GM21737 (cell line): ENCODE results near the gene FICD.

ENCODE experiments used
- ATAC-seq: cut with Tn5 transposase; IDR thresholded peaks from one replicate; pipeline ENCODE4 v1.9.1; 2021; ENCODE audit warnings: mild to moderate bottlenecking, moderate library complexity; ENCODE audit not compliant: unreplicated experiment

FICD gene

DNA sequence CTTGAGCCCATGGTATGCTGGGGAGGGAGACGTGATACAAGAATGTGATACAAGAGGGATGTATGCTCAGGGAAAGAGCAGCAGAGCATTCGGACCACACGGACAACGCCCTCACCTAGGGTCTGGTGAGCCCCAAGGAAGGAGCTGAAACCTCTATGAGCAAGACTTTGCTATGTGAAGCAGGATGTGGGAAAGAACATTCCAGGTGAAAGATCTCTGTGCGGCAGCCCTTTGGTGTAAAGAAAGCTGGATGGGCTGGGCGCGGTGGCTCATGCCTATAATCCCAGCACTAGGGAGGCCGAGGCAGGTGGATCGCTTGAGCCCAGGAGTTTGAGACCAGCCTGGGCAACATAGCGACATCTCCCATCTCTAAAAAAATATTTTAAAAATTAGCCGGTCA lies 16.9 kb upstream of the FICD start:
- ATAC-seq = no peak

DNA sequence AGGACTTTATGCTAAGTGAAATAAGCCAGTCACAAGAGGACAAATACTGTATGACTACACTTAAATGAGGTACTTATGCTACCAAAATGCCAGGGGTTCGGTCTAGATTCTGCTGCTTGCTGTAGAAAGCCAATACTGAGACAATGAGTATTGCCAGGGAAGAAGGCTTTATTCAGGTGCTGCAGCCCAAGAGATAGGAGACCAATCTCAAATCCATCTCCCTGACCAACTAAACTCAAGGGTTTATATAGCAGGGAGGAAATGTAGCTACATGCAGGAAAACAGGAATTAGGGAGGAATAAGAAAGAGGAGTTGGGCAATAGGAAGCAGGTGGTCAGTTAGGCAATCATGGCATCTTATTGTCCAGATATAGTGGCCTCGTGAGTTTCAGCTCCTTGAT lies 12.2 kb upstream of the FICD start:
- ATAC-seq = no peak

DNA sequence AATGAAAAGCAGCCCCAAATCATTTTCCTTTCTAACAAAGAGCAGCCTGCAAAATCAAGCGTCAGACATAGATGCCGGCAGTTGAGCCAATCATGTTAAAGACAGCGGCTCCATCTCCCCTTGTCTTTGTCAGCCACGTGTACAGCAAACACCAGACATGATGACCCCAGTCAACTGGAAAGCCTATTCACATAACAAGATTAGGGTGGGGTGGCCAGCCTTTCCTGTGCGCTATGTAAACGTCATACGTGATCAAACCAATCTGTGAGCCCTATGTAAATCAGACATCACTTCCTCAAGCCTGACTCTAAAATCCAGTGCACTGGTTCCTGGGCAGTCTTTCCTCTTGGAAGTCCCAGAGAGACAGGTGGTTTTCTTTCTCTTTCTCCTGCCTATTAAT lies 9.9 kb upstream of the FICD start:
- ATAC-seq = no peak

DNA sequence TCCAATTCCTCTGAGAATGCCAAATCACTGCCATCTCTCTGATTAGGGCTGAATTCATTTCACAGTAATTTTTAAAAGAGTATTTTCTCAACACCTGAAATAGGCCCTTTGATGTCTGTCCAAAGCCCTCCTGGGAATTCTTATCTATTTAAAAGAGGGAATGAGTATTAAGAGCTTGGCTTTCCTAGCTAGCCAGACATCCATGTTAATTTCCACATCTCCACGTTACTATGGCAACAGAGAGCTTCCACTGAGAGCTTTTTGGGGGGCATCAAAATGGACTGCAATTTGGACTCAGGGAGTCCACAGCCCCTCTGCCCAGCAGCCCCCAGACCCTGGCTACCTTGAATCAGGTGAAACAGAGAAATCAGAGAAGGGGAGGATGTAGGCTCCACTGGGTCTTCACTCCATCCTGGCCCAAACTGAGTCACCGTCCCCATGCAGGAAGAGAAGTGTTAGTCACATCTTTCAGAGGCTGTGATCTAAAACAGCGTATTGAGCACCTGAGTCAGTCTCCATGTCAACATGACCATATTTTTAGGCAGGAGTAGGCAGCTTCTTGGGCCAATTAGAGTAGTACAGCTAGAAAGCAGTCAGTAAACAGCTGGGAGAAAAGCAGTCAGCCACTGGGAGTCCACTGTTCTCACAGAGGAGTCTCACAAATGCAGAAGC lies 7.0 kb upstream of the FICD start:
- ATAC-seq = no peak

DNA sequence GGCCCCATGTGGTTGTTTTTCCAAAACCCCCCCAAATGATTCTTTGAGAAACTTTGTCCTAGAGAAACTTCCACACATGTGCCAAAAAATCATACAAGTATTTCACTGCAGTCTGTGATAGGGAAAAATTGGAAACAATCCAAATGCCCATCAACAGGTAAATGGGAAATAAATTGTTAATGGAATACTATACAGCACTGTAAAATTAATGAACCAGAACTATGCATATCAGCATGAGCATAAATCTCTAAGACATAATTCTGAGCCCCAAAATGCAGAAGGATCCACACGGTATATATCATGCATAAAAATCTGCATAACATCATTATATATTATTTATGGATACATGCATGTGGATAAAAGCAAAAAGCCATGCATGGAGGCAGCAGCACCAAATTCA lies 5.3 kb upstream of the FICD start:
- no peak for ATAC-seq

DNA sequence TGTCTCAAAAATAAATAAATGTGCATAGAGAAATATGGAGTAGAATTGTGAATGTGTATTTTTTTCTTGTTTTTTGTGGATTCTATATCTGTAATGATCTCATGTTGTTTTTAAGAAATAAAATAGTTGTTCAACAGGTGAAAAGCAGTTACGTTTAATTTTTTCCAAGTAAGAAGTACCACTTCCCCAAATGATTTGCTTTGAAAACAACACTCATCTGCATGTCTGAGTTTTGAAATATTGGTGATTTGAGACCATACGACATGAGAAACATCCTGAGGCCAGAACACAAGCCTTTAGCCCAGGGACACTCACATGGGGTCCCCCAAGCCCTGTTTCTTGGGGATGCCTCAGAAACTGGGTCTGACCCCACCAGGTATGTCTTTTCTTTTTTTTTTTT lies 4.2 kb upstream of the FICD start:
- no peak for ATAC-seq

DNA sequence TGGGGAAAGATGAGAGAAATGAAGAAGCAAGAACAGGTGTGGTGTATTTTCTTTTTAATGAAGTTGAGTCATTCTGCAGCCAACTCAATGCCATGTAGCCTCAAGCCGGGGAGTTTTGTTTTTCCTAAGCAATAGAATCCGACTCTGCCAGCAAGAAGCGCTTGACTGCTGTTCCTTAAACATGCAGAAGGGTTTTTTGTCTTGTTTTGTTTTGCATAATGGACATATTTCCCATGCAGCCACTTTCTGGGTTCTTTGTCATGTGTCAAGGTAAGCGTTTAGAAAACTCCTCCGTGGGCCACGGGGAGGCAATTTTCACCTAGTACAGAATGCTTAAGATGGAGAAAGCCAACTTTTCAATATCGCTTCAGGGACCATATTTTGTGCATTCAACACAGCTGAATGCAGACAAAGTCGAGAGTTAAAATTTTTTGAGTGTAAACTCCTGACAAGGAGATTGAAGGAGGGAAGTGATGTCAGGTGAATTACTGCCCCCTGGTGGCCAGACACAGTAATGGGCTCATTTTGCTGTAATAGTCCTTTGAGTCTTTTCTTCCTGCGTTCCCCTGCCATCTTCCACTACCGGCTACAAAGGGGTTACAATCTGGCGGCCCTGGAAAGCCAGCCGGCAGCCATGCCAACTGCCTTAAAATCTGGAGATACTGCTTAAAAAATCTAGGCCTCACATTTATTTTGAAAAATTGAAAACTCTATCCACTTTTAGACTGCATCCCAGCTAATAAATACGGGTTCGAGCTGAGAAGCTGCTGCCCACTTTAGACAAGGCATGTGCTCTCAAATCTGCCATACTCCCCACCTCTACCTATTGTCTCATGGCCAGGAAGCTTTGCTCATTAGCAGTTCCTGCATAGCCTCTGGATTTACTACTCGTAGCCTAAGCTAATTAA lies 3.2 kb upstream of the FICD start:
- no peak for ATAC-seq

DNA sequence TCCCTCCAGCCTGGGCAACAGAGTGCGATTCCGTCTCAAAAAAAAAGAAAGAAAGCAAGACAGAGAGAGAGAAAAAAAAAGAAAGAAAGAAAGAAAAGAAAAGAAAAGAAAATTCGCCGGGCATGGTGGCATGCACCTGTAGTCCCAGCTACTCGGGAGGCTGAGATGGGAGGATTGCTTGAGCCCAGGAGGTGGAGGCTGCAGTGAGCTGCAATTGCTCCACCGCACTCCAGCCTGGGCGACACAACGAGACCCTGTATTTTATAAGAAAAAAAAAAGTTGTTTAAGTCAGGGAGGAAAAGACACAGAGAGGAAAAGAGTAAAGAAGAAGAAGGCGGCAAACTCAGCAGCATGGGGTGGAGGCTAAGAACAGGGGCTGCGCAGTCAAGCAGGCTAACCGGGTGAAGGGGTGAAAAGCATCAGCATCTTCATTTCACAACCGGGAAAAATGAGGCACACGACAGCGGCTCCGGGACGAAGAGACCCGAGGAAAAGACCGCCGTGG lies 557 bp upstream of the FICD start:
- no peak for ATAC-seq

DNA sequence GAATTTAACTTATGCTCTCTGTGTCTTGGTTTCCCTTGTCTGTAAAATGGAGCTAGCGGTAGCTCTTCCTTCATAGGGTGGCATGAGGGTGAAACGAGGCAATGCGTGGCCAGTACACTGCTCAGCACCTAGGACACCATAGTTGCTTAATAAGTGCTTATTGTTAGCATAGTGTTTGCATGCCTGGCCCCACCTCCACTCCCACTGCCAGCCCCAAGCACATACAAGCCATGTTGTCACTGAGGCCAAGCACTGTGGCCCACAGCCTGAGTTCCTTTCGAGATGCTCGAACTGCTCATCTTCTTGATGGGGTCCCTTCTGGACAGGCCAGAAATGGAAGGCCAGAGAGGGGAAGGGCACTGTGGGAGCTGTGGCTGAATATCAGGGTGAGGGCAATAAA lies 839 bp downstream of the FICD start:
- no peak for ATAC-seq

DNA sequence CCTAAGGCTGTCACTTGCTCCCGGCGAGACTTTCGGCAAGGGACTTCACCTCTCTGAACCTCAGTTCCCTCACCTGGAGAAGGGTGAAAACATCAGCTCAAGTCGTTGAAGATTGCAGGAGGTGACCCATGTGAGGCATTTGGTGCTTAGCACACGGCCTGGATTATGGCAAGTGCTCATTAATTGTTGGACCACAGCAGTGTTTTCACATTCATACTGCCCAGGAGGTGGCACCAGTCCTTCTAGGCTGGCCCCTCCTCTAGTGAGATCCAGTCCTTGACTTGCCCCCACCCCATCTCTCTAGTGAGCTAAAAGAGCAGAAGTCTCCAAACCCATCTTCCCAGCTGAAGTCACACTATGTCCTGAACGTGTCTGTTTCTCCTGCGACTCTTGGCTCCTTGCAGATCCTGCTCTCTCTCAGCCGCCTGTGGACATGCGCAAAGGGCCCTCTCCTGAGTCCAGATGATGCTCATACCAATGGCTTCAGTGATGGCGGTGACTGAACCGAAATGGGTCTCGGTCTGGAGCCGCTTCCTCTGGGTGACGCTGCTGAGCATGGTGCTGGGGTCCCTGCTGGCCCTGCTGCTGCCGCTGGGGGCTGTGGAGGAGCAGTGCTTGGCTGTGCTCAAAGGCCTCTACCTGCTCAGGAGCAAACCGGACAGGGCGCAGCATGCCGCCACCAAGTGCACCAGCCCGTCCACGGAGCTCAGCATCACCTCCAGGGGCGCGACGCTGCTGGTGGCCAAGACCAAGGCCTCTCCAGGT lies 1.6 kb downstream of the FICD start:
- ATAC-seq = no peak

DNA sequence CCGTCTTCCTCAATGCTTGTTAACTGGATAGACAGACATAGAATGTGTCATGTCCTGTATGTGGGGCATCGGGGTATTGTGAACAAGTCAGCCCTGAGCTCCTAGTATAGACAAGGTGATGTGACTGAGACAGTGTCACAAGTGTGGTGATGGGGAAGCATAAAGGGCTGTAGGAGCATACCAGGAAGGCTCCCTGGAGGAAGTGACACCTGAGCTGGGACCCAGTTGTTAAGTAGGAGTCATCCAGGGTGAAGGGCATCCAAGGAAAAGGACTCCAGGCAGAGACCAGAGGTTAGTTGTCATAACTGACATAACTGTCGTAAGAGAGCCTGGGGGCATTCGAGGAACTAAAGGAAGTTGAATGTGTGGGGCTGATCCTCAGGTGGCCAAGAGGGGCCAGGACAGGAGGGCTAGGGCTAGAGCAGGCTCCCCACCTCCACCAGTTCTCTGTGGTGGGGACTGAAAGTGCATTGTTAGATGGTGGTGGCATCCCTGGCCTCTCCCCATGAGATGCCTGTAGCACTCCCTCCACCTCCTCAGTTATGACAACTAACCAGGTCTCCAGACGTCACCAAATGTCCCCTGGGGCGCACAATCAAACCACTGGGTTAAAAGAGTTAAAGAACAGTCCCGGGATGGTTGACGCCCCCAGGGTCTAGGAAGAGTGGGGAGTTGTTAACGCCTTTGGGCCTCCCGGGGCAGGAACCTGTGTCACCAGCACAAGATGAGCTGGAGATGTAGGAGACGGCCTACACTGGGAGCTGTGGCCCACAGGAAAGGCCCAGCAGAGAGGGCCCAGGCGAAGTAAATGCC lies 2.4 kb downstream of the FICD start:
- ATAC-seq = no peak

DNA sequence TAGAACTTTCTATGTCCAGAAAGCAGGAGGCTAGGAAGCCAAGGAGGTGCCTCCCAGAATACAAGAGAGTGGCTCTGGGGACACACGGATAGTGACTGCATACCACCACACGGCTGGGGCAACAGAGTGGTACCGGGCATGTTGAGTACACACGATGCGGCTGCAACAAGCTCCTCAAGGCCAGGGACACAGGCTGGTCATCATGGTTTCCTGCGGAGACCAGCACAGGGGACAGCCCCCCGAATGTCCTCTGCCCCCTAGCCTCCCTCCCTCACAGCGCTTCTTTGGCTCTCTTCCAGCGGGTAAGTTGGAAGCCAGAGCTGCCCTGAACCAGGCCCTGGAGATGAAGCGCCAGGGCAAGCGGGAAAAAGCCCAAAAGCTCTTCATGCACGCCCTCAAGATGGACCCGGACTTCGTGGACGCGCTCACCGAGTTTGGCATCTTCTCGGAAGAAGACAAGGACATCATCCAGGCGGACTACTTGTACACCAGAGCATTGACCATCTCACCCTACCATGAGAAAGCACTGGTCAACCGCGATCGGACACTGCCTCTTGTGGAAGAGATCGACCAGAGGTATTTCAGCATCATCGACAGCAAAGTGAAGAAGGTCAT lies 3.1 kb downstream of the FICD start:
- ATAC-seq = no peak

DNA sequence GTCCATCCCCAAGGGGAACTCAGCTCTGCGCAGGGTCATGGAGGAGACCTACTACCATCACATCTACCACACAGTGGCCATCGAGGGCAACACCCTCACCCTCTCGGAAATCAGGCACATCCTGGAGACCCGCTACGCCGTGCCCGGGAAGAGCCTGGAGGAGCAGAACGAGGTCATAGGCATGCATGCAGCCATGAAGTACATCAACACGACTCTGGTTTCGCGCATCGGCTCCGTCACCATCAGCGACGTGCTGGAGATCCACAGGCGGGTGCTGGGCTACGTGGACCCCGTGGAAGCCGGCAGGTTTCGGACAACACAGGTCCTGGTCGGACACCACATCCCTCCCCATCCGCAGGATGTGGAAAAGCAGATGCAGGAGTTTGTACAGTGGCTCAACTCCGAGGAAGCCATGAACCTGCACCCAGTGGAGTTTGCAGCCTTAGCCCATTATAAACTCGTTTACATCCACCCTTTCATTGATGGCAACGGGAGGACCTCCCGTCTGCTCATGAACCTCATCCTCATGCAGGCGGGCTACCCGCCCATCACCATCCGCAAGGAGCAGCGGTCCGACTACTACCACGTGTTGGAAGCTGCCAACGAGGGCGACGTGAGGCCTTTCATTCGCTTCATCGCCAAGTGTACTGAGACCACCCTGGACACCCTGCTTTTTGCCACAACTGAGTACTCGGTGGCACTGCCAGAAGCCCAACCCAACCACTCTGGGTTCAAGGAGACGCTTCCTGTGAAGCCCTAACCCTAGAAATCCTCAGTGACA lies 3.8 kb downstream of the FICD start:
- ATAC-seq = no peak

DNA sequence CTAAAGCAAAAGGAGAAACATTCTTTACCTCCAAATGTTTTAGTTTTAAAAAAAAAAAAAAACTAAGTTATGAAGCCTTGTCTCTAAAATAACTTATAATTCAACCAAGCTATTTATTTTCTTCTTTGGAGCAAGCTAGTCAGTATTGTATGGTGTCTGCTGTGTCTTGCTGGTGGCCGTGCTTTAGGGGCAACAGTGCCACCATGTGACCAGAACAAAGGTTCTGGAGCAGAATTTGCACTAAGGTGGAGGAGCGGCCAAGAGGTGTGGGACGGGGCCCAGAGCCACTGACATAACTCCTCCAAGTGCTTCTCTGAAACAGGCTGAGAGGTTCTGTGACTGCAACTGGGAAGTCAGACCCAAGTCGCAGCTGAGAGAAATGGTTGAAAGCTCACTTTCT lies 4.5 kb downstream of the FICD start:
- no peak for ATAC-seq

DNA sequence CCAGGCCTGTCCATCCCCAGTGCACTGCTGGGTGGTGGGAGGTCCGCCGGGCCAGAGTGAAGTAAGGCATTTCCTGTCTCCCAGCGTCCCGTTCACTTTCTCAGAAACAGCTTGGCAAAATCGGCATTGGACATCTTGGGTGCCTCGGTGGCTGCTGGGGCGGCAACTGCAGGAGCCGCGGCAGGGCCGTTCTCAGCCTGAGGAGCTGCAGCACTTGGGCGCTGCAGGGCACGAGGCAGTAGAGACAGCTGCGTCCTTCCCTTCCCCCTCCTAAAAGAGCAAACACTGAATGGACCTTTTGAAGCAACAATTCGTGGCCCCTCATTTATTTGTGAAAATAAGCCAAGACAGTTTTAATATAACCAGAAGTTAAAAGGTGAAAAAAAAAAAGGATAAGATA lies 8.3 kb downstream of the FICD start:
- ATAC-seq = no peak

DNA sequence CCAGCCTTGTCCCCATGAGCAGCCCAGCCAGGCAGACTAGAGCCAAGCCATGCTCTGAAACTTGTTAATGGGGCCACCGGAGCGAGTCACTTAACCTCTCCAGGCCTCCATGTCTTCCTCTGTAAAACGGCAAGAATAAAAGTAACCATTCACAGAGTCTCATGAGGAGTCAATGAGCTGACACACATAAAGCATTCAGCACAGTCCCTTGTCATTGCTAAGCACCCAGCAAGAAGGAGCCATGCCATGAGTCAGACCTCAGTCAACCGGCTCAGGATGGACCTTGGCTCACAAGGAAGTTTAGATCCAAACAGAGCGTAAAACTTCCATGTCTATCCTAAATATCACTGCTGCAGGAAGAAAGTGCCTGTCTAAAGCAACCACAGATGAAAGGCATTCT lies 10.6 kb downstream of the FICD start:
- ATAC-seq = no peak

DNA sequence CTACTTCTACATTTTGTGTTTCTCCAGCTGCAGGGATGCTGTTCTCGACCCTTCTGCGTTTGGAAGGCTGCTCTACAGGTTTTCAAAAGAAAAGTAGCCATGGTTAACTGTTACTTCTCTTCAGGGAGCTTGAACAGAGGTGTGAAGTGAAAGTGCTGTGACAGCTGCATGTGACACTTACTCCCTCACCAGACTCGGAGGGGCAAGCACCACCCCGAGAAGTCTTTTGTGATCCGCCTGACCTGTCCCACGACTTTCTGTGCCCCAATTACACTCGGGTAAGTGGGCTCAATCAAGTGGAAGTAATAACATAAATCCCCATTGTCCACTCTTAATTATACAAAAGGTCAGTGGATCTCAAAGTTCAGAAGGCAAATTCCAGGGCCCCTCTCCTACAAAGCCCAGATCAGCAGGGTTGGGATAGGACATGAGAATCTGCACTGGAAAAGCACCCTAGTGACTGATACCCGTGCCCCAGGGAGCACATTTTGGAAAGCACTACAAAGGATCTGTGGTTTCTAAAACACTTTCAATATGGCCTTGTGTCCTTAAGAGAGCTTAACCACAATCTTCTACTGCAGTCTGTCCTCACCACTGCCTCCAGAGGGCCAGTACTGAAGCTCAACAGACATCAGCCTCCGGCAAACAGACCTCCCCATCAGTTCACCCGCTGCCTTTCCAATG lies 11.5 kb downstream of the FICD start:
- no peak for ATAC-seq

DNA sequence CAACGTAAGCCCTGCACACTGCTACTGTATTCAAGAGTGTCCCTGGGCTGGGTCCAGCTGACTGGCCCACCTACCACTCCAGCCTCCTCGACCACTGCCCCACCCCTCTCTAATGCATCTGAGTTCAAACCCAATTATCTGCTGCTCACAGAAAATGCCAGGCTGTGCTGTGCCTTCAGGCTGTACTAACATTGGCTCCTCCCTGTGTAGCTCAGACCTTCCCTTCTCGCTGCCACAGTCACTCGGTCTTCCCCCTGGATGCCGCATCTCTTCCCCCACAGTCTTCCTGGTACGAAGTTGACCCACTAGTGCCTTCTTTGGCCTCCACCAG lies 12.1 kb downstream of the FICD start:
- ATAC-seq = no peak

DNA sequence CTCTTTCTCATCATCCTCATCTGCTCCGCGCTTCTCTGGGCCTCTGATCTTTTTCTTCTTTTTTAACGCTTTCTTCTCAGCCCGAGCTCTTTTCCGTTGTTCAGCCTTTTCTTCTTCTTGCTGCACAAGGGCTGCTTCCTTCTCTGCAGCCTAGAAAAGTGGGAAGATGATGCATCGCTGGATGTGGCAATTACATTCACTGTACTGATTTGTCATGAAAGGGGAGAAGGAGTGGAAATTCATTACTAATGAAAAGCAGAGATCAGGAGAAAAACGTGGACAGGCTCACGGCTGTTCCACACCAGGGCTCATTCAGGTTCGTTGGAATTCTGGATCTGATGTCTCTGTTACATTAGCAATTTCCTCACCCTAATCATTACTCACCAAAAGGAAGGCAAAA lies 15.1 kb downstream of the FICD start:
- ATAC-seq = no peak
